SK-N-MC (cell line): ENCODE measurements around the gene FGF14.

Experiments
- DNase-seq: peaks from one replicate; pipeline ENCODE4 v3.0.0-alpha.2; 2011; ENCODE audit warnings: low read depth, low spot score
- H3K27ac ChIP-seq: fragments of 200-600 bp; sonication (generic); 2 replicates; pipeline ENCODE4 v1.5.1; 2016; ENCODE audit warnings: mixed run types
- H3K36me3 ChIP-seq: fragments of 200-600 bp; sonication (generic); 2 replicates; pipeline ENCODE4 v1.6.1; 2017; ENCODE audit warnings: antibody characterized with exemption, low read length, mixed read lengths; ENCODE audit not compliant: insufficient read depth
- H3K4me3 ChIP-seq: fragments of 200-600 bp; sonication (generic); 2 replicates; pipeline ENCODE4 v1.5.1; 2016
- H3K9ac ChIP-seq: fragments of 200-600 bp; sonication (generic); 2 replicates; pipeline ENCODE4 v1.8.0; 2017; ENCODE audit warnings: mixed run types, mixed read lengths; ENCODE audit not compliant: insufficient read length
- H3K9me3 ChIP-seq: fragments of 200-600 bp; sonication (generic); 2 replicates; pipeline ENCODE4 v1.6.1; 2017; ENCODE audit warnings: low read depth, mild to moderate bottlenecking, antibody characterized with exemption, low read length, moderate library complexity, mixed read lengths
- EZH2 ChIP-seq: fragments of 200-600 bp; sonication (generic); IDR thresholded peaks from one replicate; pipeline ENCODE4 v1.6.1; 2017; ENCODE audit warnings: antibody characterized with exemption
- FOXP2 ChIP-seq: optimal IDR thresholded peaks from 2 replicates; pipeline ENCODE3; 2011; ENCODE audit warnings: mild to moderate bottlenecking, moderate library complexity; ENCODE audit not compliant: insufficient read depth; ENCODE audit errors: extremely low read length, control extremely low read depth
- POLR2AphosphoS5 ChIP-seq: IDR thresholded peaks from 2 replicates; pipeline ENCODE4 v1.6.1; 2012; ENCODE audit warnings: mild to moderate bottlenecking, low read depth, low read length, borderline replicate concordance

FGF14 gene

GRCh38 chr13:101752432-101752831 lies 649.4 kb downstream of the FGF14 start:
- TF ChIP-seq EZH2: no peak
- no peak for TF ChIP-seq FOXP2
- TF ChIP-seq POLR2AphosphoS5: no peak
- DNase-seq: no peak
- Histone ChIP-seq H3K9me3 (no peaks in the 10 kb centered on the region), H3K36me3 (no peaks in the 10 kb centered on the region), H3K9ac (no peak overlapping the region), H3K4me3 (no peak overlapping the region), H3K27ac (peak overlapping the region; percentile 81)

- no peak for TF ChIP-seq EZH2
- TF ChIP-seq FOXP2: peak; percentile 57
- peak; percentile 40; the same call in 1 of the 2 replicates for TF ChIP-seq POLR2AphosphoS5
- Histone ChIP-seq H3K4me3 (peak overlapping the region; percentile 9; the same call in 1 of the 2 replicates), H3K9ac (no peak overlapping the region), H3K9me3 (no peaks in the 10 kb centered on the region), H3K27ac (peak overlapping the region; percentile 81), H3K36me3 (no peaks in the 10 kb centered on the region)
- DNase-seq: peak; percentile 88
Observed at GRCh38 chr13:101751488-101751887, 650.4 kb downstream of the FGF14 start.

GRCh38 chr13:101749584-101749983 lies 652.3 kb downstream of the FGF14 start:
- Histone ChIP-seq H3K9ac (no peak overlapping the region), H3K4me3 (no peak overlapping the region), H3K9me3 (no peaks in the 10 kb centered on the region), H3K36me3 (no peaks in the 10 kb centered on the region), H3K27ac (no peak overlapping the region)
- TF ChIP-seq FOXP2 (no peak), POLR2AphosphoS5 (no peak), EZH2 (no peak)
- no peak for DNase-seq

- no peak for DNase-seq
- H3K27ac ChIP-seq: no peak overlapping the region
- H3K9me3 ChIP-seq: no peaks in the 10 kb centered on the region
- H3K36me3 ChIP-seq: no peaks in the 10 kb centered on the region
- H3K9ac ChIP-seq: no peak overlapping the region
- no peak for TF ChIP-seq POLR2AphosphoS5
- no peak for TF ChIP-seq EZH2
- no peak for TF ChIP-seq FOXP2
- no peak overlapping the region for H3K4me3 ChIP-seq
Observed at GRCh38 chr13:101747039-101747438, 654.8 kb downstream of the FGF14 start.

GRCh38 chr13:101746513-101746912 lies 655.3 kb downstream of the FGF14 start:
- TF ChIP-seq POLR2AphosphoS5: no peak
- no peak for TF ChIP-seq EZH2
- TF ChIP-seq FOXP2: no peak

GRCh38 chr13:101739382-101740178 lies 662.3 kb downstream of the FGF14 start:
- H3K9me3 ChIP-seq: no peaks in the 10 kb centered on the region
- H3K4me3 ChIP-seq: no peak overlapping the region
- H3K27ac ChIP-seq: no peak overlapping the region
- DNase-seq: no peak
- H3K9ac ChIP-seq: no peak overlapping the region
- TF ChIP-seq POLR2AphosphoS5: no peak
- no peak for TF ChIP-seq EZH2
- no peak for TF ChIP-seq FOXP2
- H3K36me3 ChIP-seq: no peaks in the 10 kb centered on the region

More at GRCh38 chr13:101746513-101746912, 655.3 kb downstream of the FGF14 start:
- H3K27ac ChIP-seq: no peak overlapping the region
- no peaks in the 10 kb centered on the region for H3K9me3 ChIP-seq
- no peak for DNase-seq
- no peaks in the 10 kb centered on the region for H3K36me3 ChIP-seq
- no peak overlapping the region for H3K4me3 ChIP-seq
- no peak overlapping the region for H3K9ac ChIP-seq

GRCh38 chr13:101738336-101738735 lies 663.5 kb downstream of the FGF14 start:
- H3K27ac ChIP-seq: no peak overlapping the region
- no peak overlapping the region for H3K9ac ChIP-seq
- TF ChIP-seq FOXP2: no peak
- no peak for TF ChIP-seq POLR2AphosphoS5
- no peak for TF ChIP-seq EZH2
- H3K9me3 ChIP-seq: no peaks in the 10 kb centered on the region
- DNase-seq: no peak
- H3K4me3 ChIP-seq: no peak overlapping the region
- H3K36me3 ChIP-seq: no peaks in the 10 kb centered on the region

- Histone ChIP-seq H3K27ac (no peak overlapping the region), H3K9ac (no peak overlapping the region), H3K36me3 (no peaks in the 10 kb centered on the region), H3K9me3 (no peaks in the 10 kb centered on the region), H3K4me3 (no peak overlapping the region)
- no peak for DNase-seq
- TF ChIP-seq FOXP2 (no peak), EZH2 (no peak), POLR2AphosphoS5 (no peak)
Observed at GRCh38 chr13:101736566-101736965, 665.3 kb downstream of the FGF14 start.

GRCh38 chr13:101730420-101731000 lies 671.3 kb downstream of the FGF14 start:
- H3K27ac ChIP-seq: no peak overlapping the region
- no peaks in the 10 kb centered on the region for H3K9me3 ChIP-seq
- TF ChIP-seq FOXP2 (no peak), POLR2AphosphoS5 (no peak), EZH2 (no peak)
- H3K9ac ChIP-seq: no peak overlapping the region
- no peak overlapping the region for H3K4me3 ChIP-seq
- DNase-seq: no peak
- H3K36me3 ChIP-seq: no peaks in the 10 kb centered on the region
